CD14-positive monocyte (primary cell): ENCODE measurements around the gene NUP210. TPM values are rescaled to one million over a fixed set of nuclear protein-coding genes. Genes with fewer than 3 reads are reported as not detected.
A peak's percentile ranks its signal among the peaks of the same experiment; 100 is the strongest.

Experiments
- DNase-seq, 3 donors: peaks; one replicate each; pipeline ENCODE4 v3.0.0-alpha.2; 2011 to 2022
- H2AFZ ChIP-seq: 2 replicates; pipeline ENCODE4 v1.6.0; 2012; ENCODE audit warnings: mild to moderate bottlenecking, low read depth, low read length, inconsistent platforms; ENCODE audit not compliant: insufficient read depth, poor library complexity, severe bottlenecking
- H3K27ac ChIP-seq, 2 donors: 1 replicate in 1 of 2; 2 replicates in 1 of 2; pipeline ENCODE4 v1.5.1; 2012 to 2013; ENCODE audit warnings: low read length in 2 of 2, control low read depth in 1 of 2, inconsistent platforms in 1 of 2, low read depth in 1 of 2, mild to moderate bottlenecking in 1 of 2
- H3K27me3 ChIP-seq, 2 donors: one replicate each; pipeline versions ENCODE4 v1.6.0 to v1.6.1; 2011 to 2013; ENCODE audit warnings: low read length in 2 of 2; ENCODE audit not compliant: control insufficient read depth in 2 of 2, insufficient read depth in 2 of 2
- H3K36me3 ChIP-seq, 2 donors: replicated peaks in 1 of 2; 1 replicate in 1 of 2; 2 replicates in 1 of 2; pipeline versions ENCODE4 v1.5.1 to v1.6.1; 2012 to 2013; ENCODE audit warnings: low read length in 2 of 2, control low read depth in 1 of 2, inconsistent platforms in 1 of 2, mild to moderate bottlenecking in 1 of 2; ENCODE audit not compliant: insufficient read depth in 2 of 2, control insufficient read depth in 1 of 2
- H3K4me1 ChIP-seq, 2 donors: 1 replicate in 1 of 2; 2 replicates in 1 of 2; pipeline versions ENCODE4 v1.5.1 to v1.6.1; 2012 to 2013; ENCODE audit warnings: low read length in 2 of 2, control low read depth in 1 of 2, inconsistent platforms in 1 of 2, mild to moderate bottlenecking in 1 of 2, moderate library complexity in 1 of 2; ENCODE audit not compliant: insufficient read depth in 2 of 2, control insufficient read depth in 1 of 2
- H3K4me2 ChIP-seq: replicated peaks from 2 replicates; pipeline ENCODE3; 2012; ENCODE audit warnings: low read length, moderate library complexity, mild to moderate bottlenecking; ENCODE audit not compliant: poor library complexity, severe bottlenecking; ENCODE audit errors: extremely low read depth
- H3K4me3 ChIP-seq, 3 experiments: fragments of 200-600 bp in 1 of 3; sonication (generic) in 1 of 3; replicated peaks in 1 of 3; 1 replicate in 2 of 3; 2 replicates in 1 of 3; pipeline ENCODE4 v1.5.1; 2011 to 2013; ENCODE audit warnings: low read length in 3 of 3, mild to moderate bottlenecking in 3 of 3, control low read depth in 2 of 3, low read depth in 2 of 3, inconsistent platforms in 1 of 3, moderate library complexity in 1 of 3
- H3K79me2 ChIP-seq: 2 replicates; pipeline ENCODE4 v1.6.0; 2012; ENCODE audit warnings: mild to moderate bottlenecking, control low read depth, inconsistent platforms, low read length, moderate library complexity; ENCODE audit not compliant: insufficient read depth
- H3K9ac ChIP-seq: 2 replicates; pipeline ENCODE4 v1.6.0; 2017; ENCODE audit warnings: low read length, mild to moderate bottlenecking; ENCODE audit not compliant: insufficient read depth, poor library complexity, severe bottlenecking
- H3K9me3 ChIP-seq, 2 donors: replicated peaks in 1 of 2; 1 replicate in 1 of 2; 2 replicates in 1 of 2; pipeline versions ENCODE4 v1.5.1 to v1.6.1; 2012 to 2013; ENCODE audit warnings: low read length in 2 of 2, control low read depth in 1 of 2; ENCODE audit not compliant: control insufficient read depth in 1 of 2, insufficient read depth in 1 of 2
- H4K20me1 ChIP-seq: 2 replicates; pipeline ENCODE4 v1.6.0; 2012; ENCODE audit warnings: mild to moderate bottlenecking, low read length, control low read depth, moderate library complexity; ENCODE audit not compliant: insufficient read depth
- H3K27ac Mint-ChIP-seq, 7 donors: one replicate each; pipeline ENCODE4 v1.8.0; 2020; ENCODE audit warnings: mild to moderate bottlenecking in 7 of 7, mixed read lengths in 7 of 7, moderate library complexity in 6 of 7, inconsistent platforms in 2 of 7
- H3K27me3 Mint-ChIP-seq, 3 donors: one replicate each; pipeline ENCODE4 v1.8.0; 2021 to 2022; ENCODE audit warnings: low read depth in 3 of 3, mild to moderate bottlenecking in 3 of 3, mixed read lengths in 3 of 3, moderate library complexity in 3 of 3, inconsistent platforms in 1 of 3
- H3K36me3 Mint-ChIP-seq, 2 donors: one replicate each; pipeline ENCODE4 v1.8.0; 2020; ENCODE audit warnings: mixed read lengths in 2 of 2, inconsistent platforms in 1 of 2, mild to moderate bottlenecking in 1 of 2
- H3K4me1 Mint-ChIP-seq: one replicate; pipeline ENCODE4 v1.8.0; 2020; ENCODE audit warnings: mild to moderate bottlenecking, mixed read lengths
- H3K4me3 Mint-ChIP-seq, 2 donors: one replicate each; pipeline ENCODE4 v1.8.0; 2020; ENCODE audit warnings: mild to moderate bottlenecking in 2 of 2, mixed read lengths in 2 of 2, moderate library complexity in 1 of 2
- H3K9me3 Mint-ChIP-seq, 7 donors: one replicate each; pipeline ENCODE4 v1.8.0; 2020 to 2022; ENCODE audit warnings: mixed read lengths in 7 of 7, mild to moderate bottlenecking in 6 of 7, moderate library complexity in 6 of 7, inconsistent platforms in 2 of 7
- CTCF ChIP-seq: fragments of 200-600 bp; IDR thresholded peaks from one replicate; pipeline ENCODE4 v1.8.0; 2022; ENCODE audit warnings: antibody characterized with exemption, mild to moderate bottlenecking
- WGBS: methylation state at CpG from one replicate; pipeline ENCODE4 v1.1.5; 2013; ENCODE audit warnings: missing lambda C conversion rate; ENCODE audit not compliant: insufficient coverage; 5-methylcytosine and 5-hydroxymethylcytosine counted together
- intact Hi-C, 2 donors: fragments of 100-400 bp; cut with micrococcal nuclease; formaldehyde crosslinking; loops; one replicate each; pipeline versions ENCODE4 v1.15.0 to v1.15.1; 2023
- polyA plus RNA-seq, 3 donors: library from polyadenylated mRNA; depleted of rRNA in 1 of 3; unstranded in 2 of 3; stranded (reverse) in 1 of 3; fragments of 300-500 nt in 2 of 3; fragments of >200 nt in 1 of 3; fragmentation: Illumina TruSeq in 2 of 3; gene quantifications; 1 replicate in 2 of 3; 2 replicates in 1 of 3; pipeline ENCODE4 v1.2.3, GENCODE V29; 2012 to 2021

The NUP210 gene
- polyA plus RNA-seq, 3 donors = 7.9 to 43.5 (median 13.0) TPM

GRCh38 chr3:13344663-13345062, 75.5 kb downstream of the NUP210 start:
- Mint-ChIP-seq H3K4me3 (no peak overlapping the region), H3K4me1 (peaks cover 27% of the 10 kb centered on the region), H3K36me3 (peaks cover 80 to 97% of the 10 kb centered on the region in 2 donors), H3K27me3 (no peaks in the 10 kb centered on the region), H3K9me3 (no peaks in the 10 kb centered on the region), H3K27ac (peak overlapping the region in 3 of 7 donors; percentile 23 to 77 (median 64))
- intact Hi-C loops = loop anchor here in 1 of 2 donors (5.0 kb wide), 1 partner anchor 108 kb away; no protein-coding TSS in a partner anchor
- Histone ChIP-seq H3K36me3 (peaks cover 87 to 96% of the 10 kb centered on the region in 2 donors), H3K9me3 (no peaks in the 10 kb centered on the region), H3K27ac (peak overlapping the region in 1 of 2 donors; percentile 21), H2AFZ (no peak overlapping the region), H3K9ac (no peak overlapping the region), H3K27me3 (no peaks in the 10 kb centered on the region), H3K79me2 (no peaks in the 10 kb centered on the region), H3K4me3 (no peak overlapping the region), H3K4me2 (no peak overlapping the region), H4K20me1 (peaks cover 4% of the 10 kb centered on the region), H3K4me1 (peaks cover 18 to 20% of the 10 kb centered on the region in 2 donors)
- DNase-seq = no peak
- TF ChIP-seq CTCF = no peak
- WGBS = 98% methylated on average over 9 of the region's 9 CpGs

GRCh38 chr3:13343601-13344000, 76.5 kb downstream of the NUP210 start:
- Histone ChIP-seq H3K9ac (no peak overlapping the region), H3K9me3 (no peaks in the 10 kb centered on the region), H3K4me1 (peaks cover 10 to 11% of the 10 kb centered on the region in 2 donors), H3K79me2 (no peaks in the 10 kb centered on the region), H4K20me1 (no peaks in the 10 kb centered on the region), H3K27me3 (no peaks in the 10 kb centered on the region), H3K4me3 (no peak overlapping the region), H3K36me3 (peaks cover 87 to 96% of the 10 kb centered on the region in 2 donors), H3K4me2 (no peak overlapping the region), H3K27ac (peak overlapping the region in 1 of 2 donors; percentile 26), H2AFZ (no peak overlapping the region)
- Mint-ChIP-seq H3K9me3 (no peaks in the 10 kb centered on the region), H3K27ac (no peak overlapping the region), H3K27me3 (no peaks in the 10 kb centered on the region), H3K4me1 (peaks cover 17% of the 10 kb centered on the region), H3K4me3 (no peak overlapping the region), H3K36me3 (peaks cover 84 to 97% of the 10 kb centered on the region in 2 donors)
- no peak for TF ChIP-seq CTCF
- WGBS = 26% methylated on average over 4 of the region's 6 CpGs
- DNase-seq = no peak
- intact Hi-C loops = no loop called here
